ENCODE results near the gene OXSM.

OXSM gene

DNA sequence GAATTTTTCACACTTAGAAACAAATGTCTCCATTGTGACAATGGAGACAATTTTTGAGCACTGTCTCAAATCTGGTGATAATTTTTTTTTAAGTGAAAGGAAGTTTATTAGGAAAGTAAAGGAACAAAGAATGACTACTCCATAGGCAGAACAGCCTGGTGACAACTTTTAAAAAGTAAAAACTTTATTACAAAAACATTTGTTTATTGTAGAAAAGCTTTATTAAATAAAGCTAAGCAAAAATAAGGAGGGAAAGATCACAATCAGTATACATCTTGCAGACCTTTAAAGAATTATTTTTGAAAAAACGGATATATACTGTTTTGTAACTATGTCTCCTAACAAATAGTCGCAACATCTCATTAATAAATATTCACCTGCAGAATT lies 688 bp upstream of the OXSM start (continued):
- TF ChIP-seq, protein P1, sequence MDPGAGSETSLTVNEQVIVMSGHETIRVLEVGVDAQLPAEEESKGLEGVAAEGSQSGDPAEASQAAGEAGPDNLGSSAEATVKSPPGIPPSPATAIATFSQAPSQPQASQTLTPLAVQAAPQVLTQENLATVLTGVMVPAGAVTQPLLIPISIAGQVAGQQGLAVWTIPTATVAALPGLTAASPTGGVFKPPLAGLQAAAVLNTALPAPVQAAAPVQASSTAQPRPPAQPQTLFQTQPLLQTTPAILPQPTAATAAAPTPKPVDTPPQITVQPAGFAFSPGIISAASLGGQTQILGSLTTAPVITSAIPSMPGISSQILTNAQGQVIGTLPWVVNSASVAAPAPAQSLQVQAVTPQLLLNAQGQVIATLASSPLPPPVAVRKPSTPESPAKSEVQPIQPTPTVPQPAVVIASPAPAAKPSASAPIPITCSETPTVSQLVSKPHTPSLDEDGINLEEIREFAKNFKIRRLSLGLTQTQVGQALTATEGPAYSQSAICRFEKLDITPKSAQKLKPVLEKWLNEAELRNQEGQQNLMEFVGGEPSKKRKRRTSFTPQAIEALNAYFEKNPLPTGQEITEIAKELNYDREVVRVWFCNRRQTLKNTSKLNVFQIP (CRISPR knock-in tag; IDR thresholded peaks at IDR 0.05; ENCODE audit: borderline replicate concordance, low read depth): no peak

DNA sequence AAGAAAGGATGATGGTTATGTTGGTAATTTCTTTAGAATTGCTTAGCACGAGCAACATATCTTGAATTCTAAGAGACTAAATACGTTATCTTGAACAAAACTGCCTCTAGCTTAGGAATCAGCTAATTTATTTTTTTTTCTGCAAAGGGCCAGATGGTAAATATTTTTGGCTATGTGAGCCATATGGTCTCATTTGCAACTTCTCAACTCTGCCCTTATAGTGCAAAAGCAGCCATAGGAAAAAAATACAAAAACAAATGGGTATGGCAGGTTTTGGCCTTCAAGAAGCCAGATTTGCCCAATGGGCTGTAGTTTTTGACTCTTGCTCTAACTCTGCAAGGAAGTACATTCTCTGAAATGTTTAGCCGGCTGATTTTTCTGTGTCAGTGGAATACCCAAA lies 11.9 kb downstream of the OXSM start:
- TF ChIP-seq RARB (CRISPR knock-in tag; IDR thresholded peaks at IDR 0.05): no peak
- TF ChIP-seq SNAI2 (CRISPR knock-in tag; IDR thresholded peaks at IDR 0.05): no peak
- no peak for ATAC-seq

DNA sequence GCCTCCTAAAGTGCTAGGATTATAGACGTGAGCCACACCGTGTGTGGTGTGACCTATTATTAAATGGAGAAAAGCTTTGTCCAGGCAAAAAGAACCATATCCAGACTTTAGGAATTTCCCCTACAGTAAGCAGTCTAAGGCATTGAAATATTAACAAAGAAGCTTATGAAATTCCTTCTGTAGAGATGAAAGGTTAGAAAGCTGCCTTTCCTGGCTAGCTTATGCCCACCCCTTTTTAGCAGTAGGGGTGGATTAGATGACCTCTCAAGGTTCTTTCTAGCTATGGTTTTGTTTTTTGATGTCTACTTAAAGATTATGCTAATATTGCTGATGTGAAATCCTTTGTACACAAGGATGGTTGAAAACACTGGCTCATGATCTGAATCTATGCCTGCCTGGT lies 13.9 kb downstream of the OXSM start:
- ATAC-seq: no peak
- no peak for TF ChIP-seq ZC3H10 (CRISPR knock-in tag; IDR thresholded peaks at IDR 0.05)
- no peak for TF ChIP-seq TCF4 (CRISPR knock-in tag; IDR thresholded peaks at IDR 0.05; ENCODE audit: borderline replicate concordance)
- TF ChIP-seq, protein P1 (CRISPR knock-in tag; IDR thresholded peaks at IDR 0.05; ENCODE audit: borderline replicate concordance, low read depth): no peak

DNA sequence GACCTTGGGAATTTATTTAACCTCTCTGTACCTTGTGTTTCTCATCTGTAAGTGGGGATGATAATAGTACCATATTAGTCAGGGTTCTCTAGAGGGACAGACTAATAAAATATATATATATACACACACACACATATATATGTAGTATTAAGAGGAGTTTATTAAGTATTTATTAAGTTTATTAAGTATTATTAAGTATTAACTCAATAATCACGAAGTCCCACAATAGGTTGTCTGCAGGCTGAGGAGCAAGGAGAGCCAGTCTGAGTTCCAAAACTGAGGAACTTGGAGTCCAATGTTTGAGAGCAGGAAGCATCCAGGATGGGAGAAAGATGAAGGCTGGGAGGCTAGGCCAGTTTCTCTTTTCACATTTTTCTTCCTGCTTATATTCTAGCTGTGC lies 14.8 kb downstream of the OXSM start:
- ATAC-seq: no peak
- TF ChIP-seq ZFP3 (CRISPR knock-in tag; IDR thresholded peaks at IDR 0.05): no peak
- TF ChIP-seq PPARA (CRISPR knock-in tag; IDR thresholded peaks at IDR 0.05; ENCODE audit: borderline replicate concordance): no peak
- no peak for TF ChIP-seq SNAI2 (CRISPR knock-in tag; IDR thresholded peaks at IDR 0.05)
- no peak for TF ChIP-seq TOX (CRISPR knock-in tag; IDR thresholded peaks at IDR 0.05; ENCODE audit: borderline replicate concordance)
- TF ChIP-seq, protein P2, sequence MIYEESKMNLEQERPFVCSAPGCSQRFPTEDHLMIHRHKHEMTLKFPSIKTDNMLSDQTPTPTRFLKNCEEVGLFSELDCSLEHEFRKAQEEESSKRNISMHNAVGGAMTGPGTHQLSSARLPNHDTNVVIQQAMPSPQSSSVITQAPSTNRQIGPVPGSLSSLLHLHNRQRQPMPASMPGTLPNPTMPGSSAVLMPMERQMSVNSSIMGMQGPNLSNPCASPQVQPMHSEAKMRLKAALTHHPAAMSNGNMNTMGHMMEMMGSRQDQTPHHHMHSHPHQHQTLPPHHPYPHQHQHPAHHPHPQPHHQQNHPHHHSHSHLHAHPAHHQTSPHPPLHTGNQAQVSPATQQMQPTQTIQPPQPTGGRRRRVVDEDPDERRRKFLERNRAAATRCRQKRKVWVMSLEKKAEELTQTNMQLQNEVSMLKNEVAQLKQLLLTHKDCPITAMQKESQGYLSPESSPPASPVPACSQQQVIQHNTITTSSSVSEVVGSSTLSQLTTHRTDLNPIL (CRISPR knock-in tag; IDR thresholded peaks at IDR 0.05; ENCODE audit: low read depth): no peak
- no peak for TF ChIP-seq TCF4 (CRISPR knock-in tag; IDR thresholded peaks at IDR 0.05; ENCODE audit: borderline replicate concordance)
- TF ChIP-seq, protein P3, sequence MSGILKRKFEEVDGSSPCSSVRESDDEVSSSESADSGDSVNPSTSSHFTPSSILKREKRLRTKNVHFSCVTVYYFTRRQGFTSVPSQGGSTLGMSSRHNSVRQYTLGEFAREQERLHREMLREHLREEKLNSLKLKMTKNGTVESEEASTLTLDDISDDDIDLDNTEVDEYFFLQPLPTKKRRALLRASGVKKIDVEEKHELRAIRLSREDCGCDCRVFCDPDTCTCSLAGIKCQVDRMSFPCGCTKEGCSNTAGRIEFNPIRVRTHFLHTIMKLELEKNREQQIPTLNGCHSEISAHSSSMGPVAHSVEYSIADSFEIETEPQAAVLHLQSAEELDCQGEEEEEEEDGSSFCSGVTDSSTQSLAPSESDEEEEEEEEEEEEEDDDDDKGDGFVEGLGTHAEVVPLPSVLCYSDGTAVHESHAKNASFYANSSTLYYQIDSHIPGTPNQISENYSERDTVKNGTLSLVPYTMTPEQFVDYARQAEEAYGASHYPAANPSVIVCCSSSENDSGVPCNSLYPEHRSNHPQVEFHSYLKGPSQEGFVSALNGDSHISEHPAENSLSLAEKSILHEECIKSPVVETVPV (CRISPR knock-in tag; IDR thresholded peaks at IDR 0.05): no peak
- TF ChIP-seq, protein P1 (CRISPR knock-in tag; IDR thresholded peaks at IDR 0.05; ENCODE audit: borderline replicate concordance, low read depth): no peak
- no peak for TF ChIP-seq BACH2 (CRISPR knock-in tag; IDR thresholded peaks at IDR 0.05; ENCODE audit: borderline replicate concordance)
- TF ChIP-seq OSR1 (CRISPR knock-in tag; IDR thresholded peaks at IDR 0.05): no peak
- no peak for TF ChIP-seq ESRRG (CRISPR knock-in tag; IDR thresholded peaks at IDR 0.05)
- TF ChIP-seq ZNF565 (CRISPR knock-in tag; conservative IDR thresholded peaks at IDR 0.05; ENCODE audit: low read depth): no peak
- no peak for TF ChIP-seq GLIS3 (CRISPR knock-in tag; IDR thresholded peaks at IDR 0.05)
- no peak for TF ChIP-seq ZNF8 (CRISPR knock-in tag; IDR thresholded peaks at IDR 0.05)

DNA sequence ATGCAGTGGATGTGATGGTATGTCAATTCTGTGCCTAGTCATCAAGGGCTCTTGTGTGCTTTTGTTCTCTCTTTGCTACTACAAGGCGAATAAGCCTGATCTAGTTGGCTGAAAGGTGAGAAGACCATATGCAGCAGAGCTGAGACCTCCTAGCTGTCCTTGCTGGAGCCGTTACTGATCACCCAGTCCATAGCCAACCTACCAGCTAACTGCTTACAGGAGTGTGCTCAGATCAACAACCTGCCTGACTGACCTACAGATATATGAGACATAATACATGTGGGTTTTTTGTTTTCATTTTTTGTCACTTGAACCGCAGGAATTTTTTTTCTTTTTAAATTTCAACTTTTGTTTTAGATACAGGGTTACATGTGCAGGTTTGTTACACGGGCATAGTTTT lies 22.8 kb downstream of the OXSM start:
- TF ChIP-seq, protein P4, sequence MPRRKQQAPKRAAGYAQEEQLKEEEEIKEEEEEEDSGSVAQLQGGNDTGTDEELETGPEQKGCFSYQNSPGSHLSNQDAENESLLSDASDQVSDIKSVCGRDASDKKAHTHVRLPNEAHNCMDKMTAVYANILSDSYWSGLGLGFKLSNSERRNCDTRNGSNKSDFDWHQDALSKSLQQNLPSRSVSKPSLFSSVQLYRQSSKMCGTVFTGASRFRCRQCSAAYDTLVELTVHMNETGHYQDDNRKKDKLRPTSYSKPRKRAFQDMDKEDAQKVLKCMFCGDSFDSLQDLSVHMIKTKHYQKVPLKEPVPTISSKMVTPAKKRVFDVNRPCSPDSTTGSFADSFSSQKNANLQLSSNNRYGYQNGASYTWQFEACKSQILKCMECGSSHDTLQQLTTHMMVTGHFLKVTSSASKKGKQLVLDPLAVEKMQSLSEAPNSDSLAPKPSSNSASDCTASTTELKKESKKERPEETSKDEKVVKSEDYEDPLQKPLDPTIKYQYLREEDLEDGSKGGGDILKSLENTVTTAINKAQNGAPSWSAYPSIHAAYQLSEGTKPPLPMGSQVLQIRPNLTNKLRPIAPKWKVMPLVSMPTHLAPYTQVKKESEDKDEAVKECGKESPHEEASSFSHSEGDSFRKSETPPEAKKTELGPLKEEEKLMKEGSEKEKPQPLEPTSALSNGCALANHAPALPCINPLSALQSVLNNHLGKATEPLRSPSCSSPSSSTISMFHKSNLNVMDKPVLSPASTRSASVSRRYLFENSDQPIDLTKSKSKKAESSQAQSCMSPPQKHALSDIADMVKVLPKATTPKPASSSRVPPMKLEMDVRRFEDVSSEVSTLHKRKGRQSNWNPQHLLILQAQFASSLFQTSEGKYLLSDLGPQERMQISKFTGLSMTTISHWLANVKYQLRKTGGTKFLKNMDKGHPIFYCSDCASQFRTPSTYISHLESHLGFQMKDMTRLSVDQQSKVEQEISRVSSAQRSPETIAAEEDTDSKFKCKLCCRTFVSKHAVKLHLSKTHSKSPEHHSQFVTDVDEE (CRISPR knock-in tag; IDR thresholded peaks at IDR 0.05): no peak
- no peak for TF ChIP-seq ZNF565 (CRISPR knock-in tag; conservative IDR thresholded peaks at IDR 0.05; ENCODE audit: low read depth)
- TF ChIP-seq, protein P5, sequence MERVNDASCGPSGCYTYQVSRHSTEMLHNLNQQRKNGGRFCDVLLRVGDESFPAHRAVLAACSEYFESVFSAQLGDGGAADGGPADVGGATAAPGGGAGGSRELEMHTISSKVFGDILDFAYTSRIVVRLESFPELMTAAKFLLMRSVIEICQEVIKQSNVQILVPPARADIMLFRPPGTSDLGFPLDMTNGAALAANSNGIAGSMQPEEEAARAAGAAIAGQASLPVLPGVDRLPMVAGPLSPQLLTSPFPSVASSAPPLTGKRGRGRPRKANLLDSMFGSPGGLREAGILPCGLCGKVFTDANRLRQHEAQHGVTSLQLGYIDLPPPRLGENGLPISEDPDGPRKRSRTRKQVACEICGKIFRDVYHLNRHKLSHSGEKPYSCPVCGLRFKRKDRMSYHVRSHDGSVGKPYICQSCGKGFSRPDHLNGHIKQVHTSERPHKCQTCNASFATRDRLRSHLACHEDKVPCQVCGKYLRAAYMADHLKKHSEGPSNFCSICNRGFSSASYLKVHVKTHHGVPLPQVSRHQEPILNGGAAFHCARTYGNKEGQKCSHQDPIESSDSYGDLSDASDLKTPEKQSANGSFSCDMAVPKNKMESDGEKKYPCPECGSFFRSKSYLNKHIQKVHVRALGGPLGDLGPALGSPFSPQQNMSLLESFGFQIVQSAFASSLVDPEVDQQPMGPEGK (CRISPR knock-in tag; IDR thresholded peaks at IDR 0.05; ENCODE audit: borderline replicate concordance): no peak
- no peak for TF ChIP-seq ZC3H10 (CRISPR knock-in tag; IDR thresholded peaks at IDR 0.05)
- TF ChIP-seq CSDC2 (CRISPR knock-in tag; IDR thresholded peaks at IDR 0.05): no peak
- no peak for TF ChIP-seq ZNF70 (CRISPR knock-in tag; IDR thresholded peaks at IDR 0.05)
- no peak for TF ChIP-seq BACH2 (CRISPR knock-in tag; IDR thresholded peaks at IDR 0.05; ENCODE audit: borderline replicate concordance)
- no peak for TF ChIP-seq GLIS3 (CRISPR knock-in tag; IDR thresholded peaks at IDR 0.05)
- TF ChIP-seq, protein P1 (CRISPR knock-in tag; IDR thresholded peaks at IDR 0.05; ENCODE audit: borderline replicate concordance, low read depth): no peak
- ATAC-seq: no peak

All from SK-N-SH treated with all-trans-retinoic acid at 6 μM for 48 hours (cell line).